ENCODE measurements around the gene RXRG.

DNA sequence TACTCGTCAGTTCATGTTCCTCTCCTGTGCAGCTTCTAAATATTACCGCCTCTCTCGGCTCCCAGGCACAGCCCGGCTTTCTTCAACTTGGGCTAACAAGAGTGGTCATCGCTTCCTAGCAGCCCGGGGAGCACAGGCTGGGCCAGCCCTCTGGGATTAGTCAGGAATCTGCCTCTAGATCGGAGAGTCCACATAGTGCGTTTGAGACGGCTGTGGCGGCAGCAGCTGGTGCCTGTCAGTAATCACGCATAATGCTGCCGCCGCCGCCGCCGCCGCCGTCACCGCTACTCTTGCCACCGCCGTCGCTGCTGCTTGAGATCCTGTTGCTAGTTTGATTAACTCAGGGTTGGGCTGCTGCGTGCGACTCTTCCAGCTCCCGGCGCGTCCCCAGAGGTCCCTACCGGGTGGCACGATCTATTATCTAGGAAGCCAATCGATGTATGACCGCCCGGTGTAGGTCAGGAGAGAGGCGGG is at the start of gene RXRG:
- TF ChIP-seq, protein P1, sequence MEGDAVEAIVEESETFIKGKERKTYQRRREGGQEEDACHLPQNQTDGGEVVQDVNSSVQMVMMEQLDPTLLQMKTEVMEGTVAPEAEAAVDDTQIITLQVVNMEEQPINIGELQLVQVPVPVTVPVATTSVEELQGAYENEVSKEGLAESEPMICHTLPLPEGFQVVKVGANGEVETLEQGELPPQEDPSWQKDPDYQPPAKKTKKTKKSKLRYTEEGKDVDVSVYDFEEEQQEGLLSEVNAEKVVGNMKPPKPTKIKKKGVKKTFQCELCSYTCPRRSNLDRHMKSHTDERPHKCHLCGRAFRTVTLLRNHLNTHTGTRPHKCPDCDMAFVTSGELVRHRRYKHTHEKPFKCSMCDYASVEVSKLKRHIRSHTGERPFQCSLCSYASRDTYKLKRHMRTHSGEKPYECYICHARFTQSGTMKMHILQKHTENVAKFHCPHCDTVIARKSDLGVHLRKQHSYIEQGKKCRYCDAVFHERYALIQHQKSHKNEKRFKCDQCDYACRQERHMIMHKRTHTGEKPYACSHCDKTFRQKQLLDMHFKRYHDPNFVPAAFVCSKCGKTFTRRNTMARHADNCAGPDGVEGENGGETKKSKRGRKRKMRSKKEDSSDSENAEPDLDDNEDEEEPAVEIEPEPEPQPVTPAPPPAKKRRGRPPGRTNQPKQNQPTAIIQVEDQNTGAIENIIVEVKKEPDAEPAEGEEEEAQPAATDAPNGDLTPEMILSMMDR (conservative IDR thresholded peaks at IDR 0.05; ENCODE audit: low read depth, low read length): no peak
- peak; percentile 96 for TF ChIP-seq EZH2 (IDR thresholded peaks at IDR 0.05; ENCODE audit: low read length, unreplicated experiment)
- TF ChIP-seq EZH2phosphoT487 (IDR thresholded peaks at IDR 0.05; ENCODE audit: borderline replicate concordance, low read length): peak; percentile 67; the same call in 1 of the 2 replicates
